Activated gamma-delta T cell (primary cell): ENCODE data around the gene MRPL53.
"Not testable (repeated sequence)": the region's sequence is repeated elsewhere in the genome, so short reads cannot be mapped to it uniquely, and the experiment has no call there.

Experiments
- DNase-seq: peaks from one replicate; lab custom pipeline; 2025; lab: John Stamatoyannopoulos, UW

The MRPL53 gene

DNA sequence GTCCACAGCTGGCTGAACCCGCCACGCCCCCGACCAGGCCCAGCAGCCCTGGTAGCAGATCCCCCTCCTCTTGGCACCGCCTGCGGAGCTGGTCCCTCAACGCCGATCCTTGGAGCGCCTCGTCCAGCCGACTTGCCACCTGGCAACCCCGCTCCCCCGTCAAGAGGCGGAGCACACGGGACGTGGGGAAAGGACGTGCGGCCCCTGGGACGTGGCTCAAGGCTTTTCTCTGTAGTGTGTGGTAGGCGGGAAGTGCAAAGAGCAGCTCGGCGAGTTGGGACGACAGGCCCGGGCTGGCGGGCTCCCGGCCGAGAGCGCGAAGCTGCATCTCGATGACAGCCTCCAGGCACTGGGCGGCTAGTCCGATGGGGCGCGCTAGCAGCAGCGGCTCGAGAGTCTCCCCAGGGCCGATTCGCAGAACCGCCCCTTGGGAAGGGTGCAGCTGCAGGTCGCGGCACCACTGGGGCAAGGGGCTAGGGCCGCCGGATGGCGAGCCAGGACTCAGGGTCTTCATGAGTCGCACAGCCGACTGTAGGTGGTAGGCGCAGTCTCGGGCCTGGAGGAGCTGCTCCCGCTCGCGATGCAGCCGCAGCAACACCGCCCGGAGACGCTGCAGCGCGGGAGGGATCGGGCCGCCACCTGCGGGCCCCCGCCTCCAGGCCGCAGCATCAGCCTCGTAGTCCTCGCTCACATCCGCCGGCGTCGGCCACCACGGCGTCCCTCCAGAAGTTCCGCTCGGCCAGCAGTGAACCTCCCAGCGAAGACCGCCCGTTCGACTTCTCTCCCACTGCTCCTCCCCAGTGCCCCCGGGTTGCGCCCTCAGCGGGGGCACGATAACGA is 9.7 kb upstream of the MRPL53 start:
- DNase-seq: peak; percentile 35

DNA sequence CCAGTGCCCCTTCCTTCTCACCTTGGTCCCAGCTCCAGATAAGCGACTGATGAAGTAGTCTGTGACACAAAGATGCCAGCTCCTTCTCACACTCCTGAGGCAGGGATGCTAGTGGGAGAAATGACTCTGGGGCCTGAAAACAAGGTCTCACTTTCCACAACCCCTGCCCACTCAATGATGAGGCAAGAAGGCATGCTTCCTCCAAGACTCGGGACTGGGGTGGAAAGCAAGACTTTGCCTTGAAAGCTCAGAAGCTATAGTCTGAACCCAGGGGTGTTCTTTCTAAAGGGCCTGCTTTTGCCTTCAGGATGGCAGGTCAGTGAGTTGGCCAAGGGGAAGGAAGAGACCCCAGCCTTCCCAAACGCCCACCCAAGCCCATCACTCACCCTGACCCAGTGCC is 9.0 kb upstream of the MRPL53 start:
- no peak for DNase-seq

DNA sequence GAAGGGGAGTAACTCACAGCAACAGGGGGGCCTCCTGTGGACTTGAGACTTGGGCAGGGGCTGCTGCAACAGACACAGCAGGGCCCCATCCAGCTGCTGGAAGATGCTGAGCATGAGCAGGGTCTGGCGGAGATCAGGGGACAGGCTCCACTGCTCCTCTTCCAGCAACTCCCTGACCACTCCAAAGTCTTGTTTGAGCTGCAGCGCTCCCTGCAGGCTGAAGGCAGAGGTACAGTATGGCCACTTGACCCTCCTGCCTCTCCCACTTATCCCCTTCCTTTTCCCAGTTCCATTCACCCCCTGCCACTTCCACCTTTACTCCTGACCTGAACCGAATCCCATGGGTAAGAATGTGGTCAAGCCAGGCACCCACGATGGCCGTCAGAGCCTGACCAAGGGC is 2.4 kb upstream of the MRPL53 start:
- no peak for DNase-seq

- no peak for DNase-seq
Measured at GRCh38 chr2:74474481-74474880, 2.0 kb upstream of the MRPL53 start.

DNA sequence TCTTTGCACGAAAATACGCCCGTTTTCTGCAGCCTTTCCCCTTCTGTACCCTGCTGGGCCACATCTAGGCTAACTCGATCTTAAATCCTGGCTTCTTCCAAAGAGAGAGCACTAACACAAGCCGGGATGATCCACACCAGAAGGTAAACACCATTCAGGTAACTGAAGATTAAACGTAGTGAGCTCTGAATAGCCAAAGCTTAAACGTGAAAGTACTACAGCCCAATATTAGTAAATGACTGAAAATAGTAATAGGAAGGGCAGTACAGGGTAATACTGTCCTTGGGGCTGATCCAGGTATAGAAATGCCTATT is 422 bp upstream of the MRPL53 start:
- no peak for DNase-seq

- no peak for DNase-seq
Measured at GRCh38 chr2:74471332-74472065, 981 bp downstream of the MRPL53 start.

DNA sequence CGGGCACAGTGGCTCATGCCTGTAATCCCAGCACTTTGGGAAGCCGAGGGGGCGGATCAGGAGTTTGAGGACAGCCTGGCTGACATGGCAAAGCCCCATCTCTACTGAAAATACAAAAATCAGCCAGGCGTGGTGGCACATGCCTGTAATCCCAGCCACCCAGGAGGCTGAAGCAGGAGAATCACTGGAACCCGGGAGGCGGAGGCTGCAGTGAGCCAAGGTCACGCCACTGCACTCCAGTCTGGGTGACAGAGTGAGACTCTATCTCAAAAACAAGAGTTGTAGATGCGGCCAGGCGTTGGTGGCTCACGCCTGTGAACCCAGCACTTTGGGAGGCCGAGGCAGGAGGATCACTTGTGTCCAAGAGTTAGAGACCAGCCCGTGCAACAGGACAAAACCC is 1.7 kb downstream of the MRPL53 start:
- not testable (repeated sequence) for DNase-seq

- no peak for DNase-seq
Measured at GRCh38 chr2:74464406-74464805, 8.1 kb downstream of the MRPL53 start.

GRCh38 chr2:74462786-74463105 is 9.7 kb downstream of the MRPL53 start:
- no peak for DNase-seq

DNA sequence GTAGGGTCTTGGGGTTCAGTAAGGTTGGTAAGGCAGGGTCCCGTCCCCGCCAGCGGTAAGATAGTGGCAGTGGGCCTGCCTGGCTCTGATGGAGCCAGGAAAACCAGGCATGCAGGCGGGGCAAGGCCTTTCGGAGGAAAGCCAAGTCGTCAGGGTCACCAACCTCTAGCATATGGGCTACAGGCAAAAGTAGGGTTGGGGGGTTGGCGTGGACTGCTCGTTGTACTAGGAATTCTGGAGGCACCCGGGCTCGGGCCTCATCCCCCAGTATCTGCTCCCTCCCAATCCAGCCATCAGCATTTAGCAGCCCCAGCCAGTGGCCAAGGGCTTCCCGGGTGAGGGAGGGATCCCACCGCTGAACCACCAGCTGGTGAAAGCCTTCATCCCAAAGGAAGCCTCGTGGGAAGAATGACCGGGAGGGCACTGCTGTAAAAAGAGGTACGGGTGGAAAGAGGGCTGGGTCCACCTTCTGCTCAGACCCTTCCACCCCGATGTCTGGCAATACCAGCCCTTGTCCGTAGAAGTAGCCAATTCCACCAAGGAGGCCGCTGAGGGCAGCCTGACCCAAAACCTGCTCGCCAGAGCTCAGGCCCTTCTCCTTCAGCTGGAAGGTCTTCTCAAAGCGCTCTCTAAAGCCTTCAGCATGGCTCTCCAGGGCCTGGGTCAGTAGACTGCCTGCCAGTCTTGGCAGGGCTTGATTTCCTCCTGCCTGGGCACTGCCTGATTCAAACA is 10.3 kb downstream of the MRPL53 start:
- no peak for DNase-seq

- no peak for DNase-seq
Measured at GRCh38 chr2:74461187-74462053, 11.1 kb downstream of the MRPL53 start.

- DNase-seq: not testable (repeated sequence)
Measured at GRCh38 chr2:74460187-74460586, 12.3 kb downstream of the MRPL53 start.

- DNase-seq: not testable (repeated sequence)
Measured at GRCh38 chr2:74459503-74460118, 12.9 kb downstream of the MRPL53 start.

- no peak for DNase-seq
Measured at GRCh38 chr2:74458938-74459363, 13.5 kb downstream of the MRPL53 start.

GRCh38 chr2:74458132-74458937 is 14.1 kb downstream of the MRPL53 start, which contains the start of gene WBP1:
TSS of gene WBP1 (plus strand) at chr2:74458438. CDS start at chr2:74458603, 165 bp downstream.
- peak; percentile 75 for DNase-seq

DNA sequence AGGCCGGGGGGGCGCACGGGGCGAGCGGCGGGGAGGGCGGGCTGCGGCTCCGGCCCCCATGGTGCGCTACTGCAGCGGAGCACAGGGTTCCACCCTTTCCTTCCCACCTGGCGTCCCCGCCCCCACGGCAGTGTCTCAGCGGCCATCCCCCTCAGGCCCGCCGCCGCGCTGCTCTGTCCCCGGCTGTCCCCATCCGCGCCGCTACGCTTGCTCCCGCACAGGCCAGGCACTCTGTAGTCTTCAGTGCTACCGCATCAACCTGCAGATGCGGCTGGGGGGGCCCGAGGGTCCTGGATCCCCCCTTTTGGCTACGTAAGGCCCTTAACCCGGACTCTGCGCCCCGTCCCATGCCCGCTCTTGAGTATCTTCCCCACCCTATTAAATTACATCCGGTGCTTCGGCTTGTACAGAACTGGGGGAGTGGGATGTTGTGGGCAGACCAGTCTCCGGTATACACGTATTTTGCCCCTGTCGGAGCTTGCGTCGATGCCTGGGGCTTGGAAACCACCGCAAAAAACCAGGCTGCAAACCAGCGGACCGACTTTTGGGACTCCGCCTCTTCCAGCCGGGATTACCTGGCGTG is 14.8 kb downstream of the MRPL53 start:
- DNase-seq: peak; percentile 77

GRCh38 chr2:74457129-74457548 is 15.3 kb downstream of the MRPL53 start:
- DNase-seq: no peak

DNA sequence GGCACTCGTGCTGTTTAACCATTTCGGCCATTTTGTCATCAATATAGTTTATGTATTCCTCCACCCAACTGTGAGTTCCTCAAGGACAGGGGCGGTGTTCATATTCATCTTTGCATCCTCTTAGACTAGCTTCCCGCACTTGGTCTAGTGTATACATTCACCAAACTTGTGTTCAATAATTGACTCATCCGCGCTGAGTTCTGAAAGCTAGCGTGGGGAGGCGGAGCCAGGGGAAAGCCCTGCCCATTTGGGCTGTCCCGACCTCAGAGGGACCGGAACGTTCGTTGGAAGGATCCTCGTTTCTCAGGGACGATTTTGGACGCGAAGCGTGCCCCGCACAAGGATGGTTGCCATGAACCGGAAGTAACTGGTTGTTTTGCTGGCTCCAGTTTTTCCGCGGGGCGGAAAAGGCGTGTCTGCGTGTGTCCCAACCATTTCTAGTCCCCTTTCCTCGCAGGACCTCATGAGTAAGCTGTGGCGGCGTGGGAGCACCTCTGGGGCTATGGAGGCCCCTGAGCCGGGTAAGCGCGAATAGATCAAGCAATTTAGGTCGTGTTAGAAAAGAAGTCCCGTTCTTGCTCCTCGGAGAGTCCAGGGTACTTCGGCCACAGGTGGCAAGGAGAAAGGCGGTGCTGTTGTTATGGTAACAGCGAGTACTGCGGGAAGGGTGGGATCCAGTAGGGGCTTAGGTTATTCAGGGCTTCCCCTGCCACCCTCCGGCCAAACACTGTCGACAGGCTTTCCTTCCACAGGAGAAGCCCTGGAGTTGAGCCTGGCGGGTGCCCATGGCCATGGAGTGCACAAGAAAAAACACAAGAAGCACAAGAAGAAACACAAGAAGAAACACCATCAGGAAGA is 17.6 kb downstream of the MRPL53 start, which contains the start of gene INO80B:
Gene INO80B (plus strand): TSS at position 434 of the 858 bp plus-strand sequence. CDS start 30 bp downstream, at position 464.
- peak; percentile 49 for DNase-seq
